Endothelial cell of umbilical vein (primary cell): ENCODE measurements around the gene MEGF11. TPM values are rescaled to one million over a fixed set of nuclear protein-coding genes. Genes with fewer than 3 reads are reported as not detected.

Experiments
- BruUV-seq: library from RNA; stranded (reverse); fragments of 400-500 nt; replicated peaks from 2 replicates; lab custom pipeline; 2021; lab: Mats Ljungman, UMichigan
- CTCF ChIA-PET: fragments of 300-600, 350-600 bp; sonication (Branson Sonifier 250); formaldehyde crosslinking; loops from one replicate; lab custom pipeline; 2021; ENCODE audit warnings: antibody characterized with exemption, inconsistent platforms; lab: Charles Lee
- POLR2A ChIA-PET: fragments of 300-600, 350-600 bp; sonication (Branson Sonifier 250); formaldehyde crosslinking; loops from one replicate; lab custom pipeline; 2021; ENCODE audit warnings: antibody characterized with exemption, inconsistent platforms; lab: Charles Lee
- DNase-seq: peaks from one replicate; pipeline ENCODE4 v3.0.0-alpha.2; 2011; ENCODE audit warnings: low read depth, low spot score
- FAIRE-seq: peaks from 2 replicates; lab custom pipeline; 2011; peaks lifted over from hg19 to GRCh38; lab: Jason Lieb, UNC
- H2AFZ ChIP-seq: 2 replicates; pipeline ENCODE4 v1.6.0; 2012; ENCODE audit warnings: low read depth, low read length, control low read depth, inconsistent platforms
- H3K27ac ChIP-seq: 2 replicates; pipeline ENCODE4 v1.5.1; 2011; ENCODE audit warnings: low read depth, mild to moderate bottlenecking, control low read depth, low read length, moderate library complexity; ENCODE audit not compliant: insufficient read depth
- H3K27me3 ChIP-seq, 2 experiments: 2 replicates each; pipeline versions ENCODE4 v1.6.0 to v1.6.1; 2011; ENCODE audit warnings: low read length in 2 of 2, mixed read lengths in 1 of 2; ENCODE audit not compliant: control insufficient read depth in 2 of 2, insufficient read depth in 2 of 2
- H3K36me3 ChIP-seq, 2 experiments: 2 replicates in 1 of 2; 3 replicates in 1 of 2; pipeline ENCODE4 v1.5.1; 2011; ENCODE audit warnings: low read length in 2 of 2, mild to moderate bottlenecking in 1 of 2, moderate library complexity in 1 of 2; ENCODE audit not compliant: control insufficient read depth in 2 of 2, insufficient read depth in 2 of 2; ENCODE audit errors: extremely low read depth in 1 of 2
- H3K4me1 ChIP-seq: 3 replicates; pipeline ENCODE4 v1.5.1; 2011; ENCODE audit warnings: mild to moderate bottlenecking, low read length; ENCODE audit not compliant: control insufficient read depth, insufficient read depth; ENCODE audit errors: extremely low read depth
- H3K4me2 ChIP-seq: 2 replicates; pipeline ENCODE4 v1.6.1; 2011; ENCODE audit warnings: low read length, control low read depth, mixed read lengths; ENCODE audit not compliant: insufficient read depth
- H3K4me3 ChIP-seq, 3 experiments: fragments of 200-600 bp in 1 of 3; sonication (generic), shearing (Covaris generic) in 1 of 3; replicated peaks in 1 of 3; 2 replicates each; pipeline ENCODE4 v1.5.1; 2011 to 2016; ENCODE audit warnings: control low read depth in 3 of 3, low read length in 3 of 3, mild to moderate bottlenecking in 2 of 3, inconsistent platforms in 1 of 3, low read depth in 1 of 3, moderate library complexity in 1 of 3; ENCODE audit not compliant: insufficient read depth in 1 of 3
- H3K79me2 ChIP-seq: 2 replicates; pipeline ENCODE4 v1.6.0; 2012; ENCODE audit warnings: low read length, inconsistent platforms; ENCODE audit not compliant: control insufficient read depth, insufficient read depth
- H3K9ac ChIP-seq: replicated peaks from 2 replicates; pipeline ENCODE3; 2011; ENCODE audit warnings: low read length, control low read depth; ENCODE audit not compliant: insufficient read depth; ENCODE audit errors: extremely low read depth
- H3K9me1 ChIP-seq: replicated peaks from 3 replicates; pipeline ENCODE4 v1.6.0; 2011; ENCODE audit warnings: mild to moderate bottlenecking, low read length; ENCODE audit not compliant: control insufficient read depth, insufficient read depth; ENCODE audit errors: extremely low read depth
- H3K9me3 ChIP-seq: replicated peaks from 2 replicates; pipeline ENCODE4 v1.5.1; 2012; ENCODE audit warnings: low read length, inconsistent platforms; ENCODE audit not compliant: control insufficient read depth, insufficient read depth
- H4K20me1 ChIP-seq: replicated peaks from 2 replicates; pipeline ENCODE3; 2011; ENCODE audit warnings: mild to moderate bottlenecking, low read length; ENCODE audit not compliant: control insufficient read depth, insufficient read depth; ENCODE audit errors: extremely low read depth
- EZH2 ChIP-seq: IDR thresholded peaks from 2 replicates; pipeline ENCODE4 v1.6.1; 2012; ENCODE audit warnings: borderline replicate concordance, low read depth, mild to moderate bottlenecking, moderate library complexity, low read length, inconsistent platforms; ENCODE audit not compliant: severe bottlenecking
- GATA2 ChIP-seq: IDR thresholded peaks from 2 replicates; pipeline ENCODE4 v1.7.0; 2011; ENCODE audit warnings: low read depth, mild to moderate bottlenecking, moderate library complexity, mixed read lengths, low read length; ENCODE audit not compliant: insufficient read length, insufficient read depth
- JUN ChIP-seq: IDR thresholded peaks from 2 replicates; pipeline ENCODE4 v1.6.1; 2011; ENCODE audit warnings: borderline replicate concordance, low read depth; ENCODE audit not compliant: insufficient read length, insufficient read depth
- MYC ChIP-seq: IDR thresholded peaks from one replicate; pipeline ENCODE4 v1.6.1; 2011; ENCODE audit warnings: mild to moderate bottlenecking, low read depth, low read length
- POLR2A ChIP-seq: IDR thresholded peaks from 2 replicates; pipeline ENCODE4 v1.6.1; 2012; ENCODE audit warnings: low read depth, mild to moderate bottlenecking, control low read depth, low read length
- POLR2AphosphoS5 ChIP-seq: IDR thresholded peaks from 2 replicates; pipeline ENCODE4 v1.6.1; 2012; ENCODE audit warnings: low read depth, mild to moderate bottlenecking, control low read depth, low read length, moderate library complexity; ENCODE audit not compliant: insufficient read depth
- dilution Hi-C: fragments of 300-500 bp; cut with MboI; formaldehyde crosslinking; loops from one replicate; pipeline ENCODE4 v1.15.0; 2019; ENCODE audit warnings: low sequenced_read_pairs; ENCODE audit not compliant: extremely low pct_ligation_motif_present
- intact Hi-C: fragments of 100-400 bp; cut with micrococcal nuclease; formaldehyde crosslinking; loops from one replicate; pipeline ENCODE4 v1.10.0; 2022
- polyA plus RNA-seq, 4 experiments: library from polyadenylated mRNA; depleted of rRNA in 3 of 4; stranded (reverse) in 3 of 4; unstranded in 1 of 4; fragments of >200 nt; gene quantifications; 2 replicates each; pipeline versions ENCODE4 v1.2.1 to v1.2.3, GENCODE V29; 2011 to 2012; ENCODE audit warnings: missing spikeins in 1 of 4
- total RNA-seq: library from RNA; stranded (reverse); gene quantifications from 2 replicates; pipeline ENCODE4 v1.2.3, GENCODE V29; 2021
- TF ChIP-seq, protein P1 (sequence below): IDR thresholded peaks from 2 replicates; pipeline ENCODE4 v1.6.1; 2011; ENCODE audit not compliant: insufficient read depth, insufficient read length
- TF ChIP-seq, protein P2 (sequence below), 2 donors: IDR thresholded peaks; 1 replicate in 1 of 2; 2 replicates in 1 of 2; pipeline ENCODE4 v1.5.1; 2011; ENCODE audit warnings: low read length in 2 of 2, mild to moderate bottlenecking in 2 of 2, moderate library complexity in 2 of 2, control low read depth in 1 of 2, inconsistent platforms in 1 of 2, low read depth in 1 of 2; ENCODE audit not compliant: insufficient read depth in 1 of 2; ENCODE audit errors: extremely low read depth in 1 of 2

The MEGF11 gene
- total and polyA plus RNA-seq, 2 donors (not counting 3 experiments of a cell fraction or from before 2014, with no cell fraction given), result not detected

DNA sequence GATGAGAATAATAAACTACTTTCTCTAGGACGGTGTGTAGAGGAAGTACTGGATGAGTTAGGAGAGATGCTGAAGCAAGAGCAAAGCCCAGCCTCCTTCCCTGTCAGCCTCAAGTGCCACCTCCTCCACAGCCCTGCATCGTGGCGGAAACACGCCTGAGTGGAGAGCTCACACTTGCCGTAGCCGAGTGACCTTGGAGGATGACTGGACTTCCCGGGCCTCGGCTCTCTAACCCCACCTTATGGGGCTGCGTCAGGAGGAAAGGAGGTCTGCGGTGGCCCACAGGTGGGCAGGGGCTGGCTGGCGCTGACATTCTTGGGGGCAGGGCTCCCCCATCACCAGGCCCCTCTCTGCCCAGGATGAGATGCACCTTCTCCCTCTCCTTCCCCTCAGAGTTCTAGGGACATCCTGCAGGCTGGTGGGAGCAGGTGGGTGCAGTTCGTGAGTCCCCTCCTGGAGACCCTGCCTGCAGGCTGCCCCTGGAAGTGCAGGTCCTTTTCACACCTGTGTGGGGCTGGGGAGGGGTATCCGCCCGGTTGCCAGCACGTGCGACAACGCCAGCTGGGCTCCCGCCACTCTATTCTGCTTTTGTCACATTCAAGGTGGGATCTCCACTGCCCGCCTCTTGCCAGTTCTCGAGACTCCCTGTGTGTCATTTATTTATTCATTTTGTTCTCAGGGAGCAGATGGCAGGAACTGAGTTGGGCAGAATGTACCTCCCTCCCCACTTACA lies 175.2 kb downstream of the MEGF11 start:
- ChIA-PET CTCF (no interaction called here), POLR2A (no interaction called here)
- DNase-seq, result no peak
- no peaks in the 10 kb centered on the region for H3K9me3 ChIP-seq
- H2AFZ ChIP-seq, result no peak overlapping the region
- no peaks in the 10 kb centered on the region for H3K4me1 ChIP-seq
- H3K79me2 ChIP-seq, result no peaks in the 10 kb centered on the region
- H3K36me3 ChIP-seq, result no peaks in the 10 kb centered on the region
- peaks cover 0 to 2% of the 10 kb centered on the region in 2 experiments for H3K27me3 ChIP-seq
- FAIRE-seq, result no peak
- no peak overlapping the region for H3K27ac ChIP-seq
- TF ChIP-seq POLR2A (no peak), EZH2 (no peak), GATA2 (no peak), JUN (no peak)
- H4K20me1 ChIP-seq, result no peaks in the 10 kb centered on the region
- BruUV-seq, result no TSS peak
- dilution Hi-C loops (no loop called here), intact Hi-C loops (no loop called here)
- H3K9ac ChIP-seq, result no peak overlapping the region
- no peak overlapping the region for H3K4me3 ChIP-seq
- no peaks in the 10 kb centered on the region for H3K9me1 ChIP-seq
- no peak overlapping the region for H3K4me2 ChIP-seq

DNA sequence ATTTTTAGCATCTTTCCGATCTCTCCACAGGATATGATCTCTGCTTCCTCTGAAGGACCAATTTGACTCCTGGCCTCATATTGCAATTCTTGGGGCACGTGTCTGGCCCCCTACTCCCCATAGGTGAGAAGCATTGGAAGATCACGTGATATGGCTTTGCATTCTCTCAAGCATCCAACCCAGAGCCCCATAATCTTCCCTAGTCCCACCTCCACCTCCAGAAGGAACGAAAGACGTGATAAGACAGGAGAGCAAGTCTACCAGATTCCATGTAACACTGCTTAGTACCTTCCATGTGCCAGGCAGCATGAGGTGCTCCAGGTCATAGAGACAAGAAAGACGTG lies 176.3 kb downstream of the MEGF11 start:
- dilution Hi-C loops (no loop called here), intact Hi-C loops (no loop called here)
- Histone ChIP-seq H2AFZ (no peak overlapping the region), H3K79me2 (no peaks in the 10 kb centered on the region), H3K36me3 (no peaks in the 10 kb centered on the region), H3K27ac (no peak overlapping the region), H3K4me1 (no peaks in the 10 kb centered on the region), H3K9me3 (no peaks in the 10 kb centered on the region), H3K4me2 (no peak overlapping the region), H3K27me3 (peaks cover 0 to 2% of the 10 kb centered on the region in 2 experiments), H3K4me3 (no peak overlapping the region), H4K20me1 (no peaks in the 10 kb centered on the region), H3K9me1 (no peaks in the 10 kb centered on the region), H3K9ac (no peak overlapping the region)
- TF ChIP-seq, protein P1, sequence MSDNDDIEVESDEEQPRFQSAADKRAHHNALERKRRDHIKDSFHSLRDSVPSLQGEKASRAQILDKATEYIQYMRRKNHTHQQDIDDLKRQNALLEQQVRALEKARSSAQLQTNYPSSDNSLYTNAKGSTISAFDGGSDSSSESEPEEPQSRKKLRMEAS, result no peak
- TF ChIP-seq POLR2A (no peak), MYC (no peak), POLR2AphosphoS5 (no peak), EZH2 (no peak)
- TF ChIP-seq, protein P2, sequence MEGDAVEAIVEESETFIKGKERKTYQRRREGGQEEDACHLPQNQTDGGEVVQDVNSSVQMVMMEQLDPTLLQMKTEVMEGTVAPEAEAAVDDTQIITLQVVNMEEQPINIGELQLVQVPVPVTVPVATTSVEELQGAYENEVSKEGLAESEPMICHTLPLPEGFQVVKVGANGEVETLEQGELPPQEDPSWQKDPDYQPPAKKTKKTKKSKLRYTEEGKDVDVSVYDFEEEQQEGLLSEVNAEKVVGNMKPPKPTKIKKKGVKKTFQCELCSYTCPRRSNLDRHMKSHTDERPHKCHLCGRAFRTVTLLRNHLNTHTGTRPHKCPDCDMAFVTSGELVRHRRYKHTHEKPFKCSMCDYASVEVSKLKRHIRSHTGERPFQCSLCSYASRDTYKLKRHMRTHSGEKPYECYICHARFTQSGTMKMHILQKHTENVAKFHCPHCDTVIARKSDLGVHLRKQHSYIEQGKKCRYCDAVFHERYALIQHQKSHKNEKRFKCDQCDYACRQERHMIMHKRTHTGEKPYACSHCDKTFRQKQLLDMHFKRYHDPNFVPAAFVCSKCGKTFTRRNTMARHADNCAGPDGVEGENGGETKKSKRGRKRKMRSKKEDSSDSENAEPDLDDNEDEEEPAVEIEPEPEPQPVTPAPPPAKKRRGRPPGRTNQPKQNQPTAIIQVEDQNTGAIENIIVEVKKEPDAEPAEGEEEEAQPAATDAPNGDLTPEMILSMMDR (IDR thresholded peaks at IDR 0.05; ENCODE audit: extremely low read depth in 1 of 2, insufficient read depth in 1 of 2, low read depth in 1 of 2, low read length in 2 of 2), result no peak
- no peak for FAIRE-seq
- DNase-seq, result no peak
- POLR2A ChIA-PET, result no interaction called here
- no TSS peak for BruUV-seq
- CTCF ChIA-PET, result no interaction called here
